NCI-H128 (cell line): Measurements from ENCODE around the gene TMEM91.
A peak's percentile ranks its signal among the peaks of the same experiment; 100 is the strongest.
"Not testable (repeated sequence)": the region's sequence is repeated elsewhere in the genome, so short reads cannot be mapped to it uniquely, and the experiment has no call there.

Source experiments
- DNase-seq: peaks from one replicate; lab custom pipeline; 2025; ENCODE audit not compliant: unreplicated experiment; lab: John Stamatoyannopoulos, UW

TMEM91 gene

DNA sequence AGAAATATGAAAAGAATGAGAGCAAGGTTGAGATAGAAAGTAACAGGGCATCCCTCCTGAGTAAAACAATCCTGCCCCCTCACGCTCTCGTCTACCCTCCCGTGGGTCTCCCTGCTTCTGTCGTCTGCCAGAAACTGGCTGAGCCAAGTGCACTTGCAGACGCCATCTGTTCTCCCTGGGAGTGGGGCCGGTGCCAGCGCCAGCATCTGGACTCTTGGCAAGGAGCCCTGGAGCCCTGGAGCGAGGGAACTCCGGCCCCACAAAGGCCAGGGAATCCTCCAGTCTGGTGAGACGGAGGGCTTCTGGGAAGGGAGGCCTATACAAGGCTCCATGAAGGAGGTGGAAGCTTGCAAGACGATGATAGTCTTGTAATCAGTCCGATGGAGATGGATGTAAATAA is 2.3 kb upstream of the TMEM91 start:
- peak; percentile 86 for DNase-seq

DNA sequence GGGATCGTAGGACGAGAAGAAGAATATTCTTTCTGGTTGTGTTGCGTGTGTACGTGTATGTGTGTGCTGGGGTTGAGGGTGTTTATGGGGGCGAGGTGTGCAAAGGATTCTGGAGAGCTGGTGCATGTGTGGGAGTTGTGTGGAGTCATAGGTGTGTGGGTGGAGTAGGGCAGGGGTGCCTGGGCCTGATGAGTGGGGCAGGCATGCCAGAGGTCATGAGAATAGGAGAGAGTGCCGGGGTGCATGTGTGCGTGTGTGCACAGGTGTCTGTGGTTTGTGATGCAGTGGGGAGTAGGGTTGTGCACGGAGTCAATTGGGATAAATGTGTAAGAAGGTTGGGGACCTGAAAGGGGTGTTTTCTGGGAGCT is 649 bp downstream of the TMEM91 start:
- no peak for DNase-seq

DNA sequence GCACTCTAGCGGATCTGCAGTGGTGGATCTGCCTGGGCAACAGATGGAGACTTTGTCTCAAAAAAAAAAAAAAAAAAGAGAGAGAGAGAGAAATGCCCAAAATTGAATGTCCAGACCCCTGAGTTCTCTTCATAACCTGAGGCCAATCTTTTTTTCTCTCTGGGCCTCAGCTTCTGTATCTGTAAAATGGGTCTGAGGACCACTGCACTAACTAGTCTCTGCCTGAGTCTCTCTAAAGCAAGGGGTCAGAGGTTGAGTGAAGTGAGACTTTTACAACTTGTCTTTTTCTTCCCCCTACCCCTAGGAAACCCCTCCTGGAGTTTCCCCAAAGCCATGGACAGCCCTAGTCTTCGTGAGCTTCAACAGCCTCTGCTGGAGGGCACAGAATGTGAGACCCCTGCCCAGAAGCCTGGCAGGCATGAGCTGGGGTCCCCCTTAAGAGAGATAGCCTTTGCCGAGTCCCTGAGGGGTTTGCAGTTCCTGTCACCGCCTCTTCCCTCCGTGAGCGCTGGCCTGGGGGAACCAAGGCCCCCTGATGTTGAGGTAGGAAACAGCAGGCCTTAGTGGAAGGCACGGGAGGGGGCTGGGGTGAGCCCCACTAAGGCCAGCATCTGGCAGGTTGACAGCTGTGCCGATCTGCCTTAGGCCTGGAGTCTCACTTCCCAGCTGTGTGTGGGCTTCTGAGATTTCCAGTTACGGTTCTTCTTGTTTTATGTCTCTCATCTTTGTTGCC is 1.8 kb downstream of the TMEM91 start:
- no peak for DNase-seq

DNA sequence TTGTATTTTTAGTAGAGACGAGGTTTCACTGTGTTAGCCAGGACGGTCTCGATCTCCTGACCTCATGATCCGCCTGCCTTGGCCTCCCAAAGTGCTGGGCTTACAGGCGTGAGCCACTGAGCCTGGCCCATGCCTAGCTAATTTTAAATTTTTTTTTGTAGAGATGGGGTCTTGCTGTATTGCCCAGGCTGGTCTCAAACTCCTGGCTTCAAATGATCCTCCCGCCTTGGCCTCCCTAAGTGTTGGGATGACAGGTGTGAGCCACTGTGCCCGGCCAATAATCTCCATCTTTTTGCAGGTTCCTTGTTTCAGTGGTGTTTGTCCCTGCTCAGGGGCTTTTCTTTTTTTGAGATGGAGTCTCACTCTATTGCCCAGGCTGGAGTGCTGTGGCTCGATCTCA is 5.2 kb downstream of the TMEM91 start:
- not testable (repeated sequence) for DNase-seq

DNA sequence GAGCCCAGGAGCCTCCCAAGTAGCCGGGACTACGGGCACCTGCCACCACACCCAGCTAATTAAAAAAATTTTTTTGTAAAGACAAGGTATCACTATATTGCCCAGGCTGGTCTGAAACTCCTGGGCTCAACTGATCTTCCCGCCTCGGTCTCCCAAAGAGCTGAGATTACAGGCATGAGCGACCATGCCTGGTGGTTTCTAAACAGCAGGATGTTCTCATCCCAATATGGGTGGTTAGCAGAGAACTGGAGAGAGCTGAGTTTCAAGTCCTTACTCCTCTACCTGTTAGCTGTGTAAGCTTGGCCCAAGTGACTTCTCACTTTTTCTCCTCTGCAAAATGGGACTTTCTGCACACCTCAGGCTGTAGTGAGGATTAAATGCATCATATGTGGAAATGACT is 8.0 kb downstream of the TMEM91 start:
- DNase-seq: no peak

DNA sequence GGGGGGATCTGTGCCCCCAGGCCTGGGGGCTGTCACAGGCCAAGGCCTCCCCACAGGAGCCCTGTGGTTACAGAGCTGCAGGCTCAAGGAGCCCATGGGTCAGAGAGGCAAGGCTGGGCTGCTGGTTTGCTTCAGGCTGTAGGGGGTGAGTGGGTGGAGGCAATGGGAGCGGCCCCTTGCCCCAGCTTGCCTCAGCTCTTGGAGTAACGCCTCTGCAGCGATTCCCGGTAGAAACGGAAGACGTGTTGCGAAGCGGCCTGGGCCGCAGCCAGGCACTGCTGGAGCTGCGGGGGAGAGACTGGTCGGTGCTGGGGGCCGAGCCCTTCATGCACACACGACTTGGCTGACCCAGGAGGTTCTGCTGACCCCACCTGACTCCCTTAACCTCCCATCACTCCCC is 10.1 kb downstream of the TMEM91 start:
- no peak for DNase-seq

DNA sequence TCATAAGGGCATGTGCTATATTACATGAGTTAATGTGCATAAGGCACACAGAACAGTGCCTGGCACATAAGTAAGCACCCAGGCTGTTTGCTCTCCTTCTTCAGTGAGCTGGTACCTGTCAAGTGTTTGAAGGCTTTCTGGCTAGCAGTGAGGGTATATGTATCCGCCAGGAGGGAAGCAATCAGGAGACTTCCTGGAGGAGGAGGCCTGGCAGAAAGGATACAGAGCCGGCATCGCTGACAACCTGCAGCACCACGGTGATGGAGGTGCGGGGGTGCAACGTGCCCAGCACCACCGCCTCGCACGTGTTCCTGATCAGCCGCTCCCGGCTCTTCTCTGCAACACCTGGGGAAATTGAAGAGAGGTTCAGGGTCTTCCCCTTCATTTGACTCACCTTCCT is 15.3 kb downstream of the TMEM91 start:
- DNase-seq: no peak

DNA sequence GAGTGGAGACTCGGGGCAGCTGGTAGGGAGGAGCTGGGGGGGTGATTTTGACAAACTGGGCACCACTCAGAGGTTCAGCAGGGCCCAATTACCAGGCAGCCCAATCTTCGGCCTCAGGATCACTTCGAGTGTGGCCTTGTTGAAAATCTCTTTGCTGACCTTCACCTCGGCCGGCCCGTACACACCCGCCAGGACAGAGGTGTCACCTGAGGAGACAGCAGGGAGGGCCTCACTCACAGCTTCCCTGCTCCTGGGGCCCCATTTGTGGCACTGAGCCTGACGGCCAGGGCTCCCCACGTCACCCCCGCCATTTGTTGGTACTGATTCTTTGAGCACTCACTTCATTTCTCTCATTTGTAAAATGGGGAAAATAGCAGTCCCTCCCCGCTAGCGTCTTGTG is 16.4 kb downstream of the TMEM91 start:
- no peak for DNase-seq

DNA sequence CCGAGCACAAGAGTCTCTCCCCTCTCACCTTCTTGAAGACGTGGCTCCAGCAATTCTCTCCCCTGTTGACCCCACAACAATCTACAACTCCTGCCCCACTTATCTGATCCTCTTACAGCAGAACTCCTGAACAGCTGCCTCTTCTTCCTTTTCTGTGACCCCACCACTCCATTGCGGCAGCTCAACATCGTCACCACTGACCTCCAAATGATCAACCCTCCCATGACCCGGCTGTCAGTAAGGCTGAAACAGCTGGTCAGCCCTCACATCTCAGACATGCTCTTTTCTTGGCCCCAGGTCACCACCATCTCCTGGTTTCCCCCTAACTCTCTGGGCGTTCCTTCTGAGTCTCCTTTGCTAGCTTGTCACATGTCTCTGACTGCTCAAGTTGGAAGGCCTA is 19.0 kb downstream of the TMEM91 start:
- no peak for DNase-seq

DNA sequence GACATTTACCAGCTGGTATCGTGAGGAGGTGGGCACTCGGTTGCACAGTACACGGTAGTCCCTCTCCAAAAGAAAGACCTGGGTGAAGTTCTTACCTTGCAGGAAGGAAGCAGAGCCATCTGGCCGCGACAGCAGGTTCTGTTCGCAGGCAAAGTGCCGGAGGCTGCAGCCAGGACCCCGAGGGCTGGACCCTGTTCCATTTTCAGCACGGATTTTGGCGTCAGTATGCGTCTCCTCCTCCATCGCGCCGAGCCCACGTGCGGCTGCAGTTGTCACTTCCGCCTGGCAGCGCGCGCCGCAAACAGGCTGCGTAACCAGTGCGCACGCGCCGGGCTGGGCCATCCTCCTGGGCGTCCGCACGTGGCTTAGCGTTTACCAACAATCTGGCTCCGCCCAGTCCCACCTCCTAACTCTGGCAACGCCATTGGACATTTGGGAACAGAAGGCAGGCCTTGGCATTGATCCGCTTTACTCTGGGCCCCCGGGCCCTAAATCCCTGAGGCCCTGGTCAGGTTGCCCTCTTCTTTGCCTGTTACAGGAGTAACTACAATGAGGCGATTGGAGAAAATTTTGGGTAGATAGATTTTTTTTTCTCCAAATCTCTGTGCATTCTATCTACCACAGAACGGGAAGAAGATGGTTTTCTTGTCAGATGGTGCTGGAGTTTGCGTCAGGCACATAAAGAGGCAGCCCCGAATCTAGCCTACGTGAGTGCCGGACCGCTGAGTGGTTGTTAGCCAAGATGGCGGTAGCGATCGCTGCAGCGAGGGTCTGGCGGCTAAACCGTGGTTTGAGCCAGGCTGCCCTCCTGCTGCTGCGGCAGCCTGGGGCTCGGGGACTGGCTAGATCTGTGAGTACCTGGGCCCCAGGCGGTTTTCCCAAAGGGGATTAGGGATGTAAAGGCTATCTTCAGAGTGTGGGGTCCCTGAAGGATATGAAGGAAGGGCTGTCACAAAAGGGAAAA is 21.0 kb downstream of the TMEM91 start, which contains the start of the genes BCKDHA and EXOSC5:
BCKDHA (plus strand) TSS at position 733 of the 964 bp plus-strand sequence; CDS start at position 743, 10 bp downstream.
EXOSC5 (minus strand) TSS at position 274 of the 964 bp plus-strand sequence; CDS start at position 243, 31 bp downstream.
- DNase-seq: peak; percentile 99

DNA sequence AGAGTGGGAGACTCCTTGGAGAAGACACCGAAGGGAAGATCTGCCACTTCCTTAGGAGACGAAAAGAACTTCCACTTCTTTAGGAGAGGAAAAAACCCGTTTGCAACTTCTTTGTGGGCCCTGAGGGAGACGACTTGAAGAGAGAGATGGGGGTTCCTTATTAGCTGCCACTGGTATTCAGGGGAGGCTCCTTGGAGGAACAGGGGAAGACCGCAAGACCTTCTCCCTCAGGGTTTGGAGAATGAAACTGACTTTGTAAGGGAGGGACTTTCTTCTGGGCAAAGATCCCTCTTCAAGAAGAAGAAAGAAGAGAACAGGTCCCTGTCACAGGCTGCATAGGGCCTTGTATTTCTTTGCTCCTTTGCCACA is 21.7 kb downstream of the TMEM91 start:
- DNase-seq: no peak

DNA sequence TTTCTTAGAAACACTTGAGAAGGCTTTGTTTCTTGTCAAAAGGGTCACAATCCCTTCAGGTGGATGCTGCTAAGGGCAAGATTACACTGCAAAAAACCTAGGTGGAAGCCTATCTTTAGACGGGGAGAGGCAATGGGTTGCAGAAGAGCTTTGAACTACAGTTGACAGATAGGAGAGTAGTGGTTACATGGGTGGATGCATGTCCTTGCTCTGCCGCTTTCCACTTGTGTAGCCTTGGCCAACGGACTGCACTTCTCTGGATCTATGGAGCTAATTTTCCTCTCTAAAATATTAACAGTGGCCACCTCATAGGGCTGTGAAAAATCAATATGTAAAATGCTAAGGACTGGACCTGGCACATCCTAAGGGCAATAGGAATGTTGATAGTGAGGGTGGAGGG is 22.3 kb downstream of the TMEM91 start:
- DNase-seq: no peak

DNA sequence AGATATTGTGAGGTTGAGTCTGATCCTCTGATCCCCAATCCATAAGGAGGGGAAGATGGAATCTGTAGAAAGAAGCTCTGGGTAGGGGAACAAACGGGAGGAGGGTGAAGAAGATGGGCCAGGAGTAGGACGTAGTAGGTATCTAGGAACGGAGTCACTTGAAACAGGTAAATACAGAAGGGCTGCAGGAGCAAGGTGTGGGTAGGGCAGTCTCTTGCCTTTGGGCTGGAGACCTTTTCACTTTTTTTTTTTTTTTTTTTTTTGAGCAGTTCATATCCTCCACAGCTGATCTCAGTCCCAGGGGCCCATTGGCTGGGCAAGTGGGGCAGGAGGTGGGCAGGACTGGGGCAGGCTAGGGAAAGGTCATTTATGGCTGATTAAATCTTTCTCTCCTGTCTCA is 22.8 kb downstream of the TMEM91 start:
- no peak for DNase-seq

DNA sequence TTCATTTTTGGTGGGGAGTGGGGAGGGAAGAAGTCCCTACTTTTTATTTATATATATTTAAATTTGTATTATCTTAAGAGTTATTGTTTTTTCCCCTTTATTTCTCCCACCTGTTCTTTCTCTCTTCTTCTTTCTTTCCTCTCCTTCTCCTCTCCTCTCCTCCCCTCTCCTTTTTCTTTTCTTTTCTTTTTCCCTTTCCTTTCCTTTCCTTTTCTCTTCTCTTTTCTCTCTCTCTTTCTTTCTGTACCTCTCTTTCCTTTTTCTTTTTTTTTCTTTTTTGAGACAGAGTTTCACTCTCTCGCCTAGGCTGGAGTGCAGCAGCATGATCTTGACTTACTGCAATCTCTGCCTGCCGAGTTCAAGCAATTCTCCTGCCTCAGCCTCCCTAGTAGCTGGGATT is 23.2 kb downstream of the TMEM91 start:
- no peak for DNase-seq

DNA sequence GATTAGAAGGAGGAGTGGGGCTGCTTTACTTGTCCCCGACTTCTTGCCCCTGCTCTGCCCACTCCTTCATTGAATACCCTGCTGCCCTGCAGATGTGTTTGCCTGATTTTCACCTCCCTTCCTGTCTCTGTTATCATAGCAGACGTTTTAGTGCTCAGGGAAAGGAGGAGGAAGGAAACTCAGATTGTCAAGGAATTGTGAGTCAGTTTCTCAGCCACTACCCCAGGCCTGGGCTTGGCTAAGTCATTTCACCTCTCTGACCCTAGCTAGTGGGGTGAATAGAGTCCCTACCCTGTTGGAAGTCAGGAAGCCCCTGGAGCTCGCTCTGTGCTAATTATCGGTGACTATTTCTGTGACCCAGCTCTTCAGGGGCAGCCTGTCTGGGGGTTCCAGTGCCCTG is 25.1 kb downstream of the TMEM91 start:
- no peak for DNase-seq

DNA sequence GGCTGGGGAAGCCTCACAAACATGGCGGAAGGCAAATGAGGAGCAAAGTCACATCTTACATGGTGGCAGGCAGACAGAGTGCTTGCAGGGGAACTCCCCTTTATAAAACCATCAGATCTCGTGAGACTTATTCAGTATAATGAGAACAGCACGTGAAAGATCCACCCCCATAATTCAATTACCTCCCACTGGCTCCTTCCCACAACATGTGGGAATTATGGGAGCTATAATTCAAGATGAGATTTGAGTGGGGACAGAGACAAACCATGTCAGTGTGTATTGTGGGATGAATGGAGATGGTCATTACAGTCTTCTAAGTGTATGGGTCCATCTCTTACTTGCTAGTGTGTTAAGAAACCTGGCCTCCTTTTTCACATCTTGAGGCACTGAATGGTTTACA is 25.7 kb downstream of the TMEM91 start:
- DNase-seq: no peak

DNA sequence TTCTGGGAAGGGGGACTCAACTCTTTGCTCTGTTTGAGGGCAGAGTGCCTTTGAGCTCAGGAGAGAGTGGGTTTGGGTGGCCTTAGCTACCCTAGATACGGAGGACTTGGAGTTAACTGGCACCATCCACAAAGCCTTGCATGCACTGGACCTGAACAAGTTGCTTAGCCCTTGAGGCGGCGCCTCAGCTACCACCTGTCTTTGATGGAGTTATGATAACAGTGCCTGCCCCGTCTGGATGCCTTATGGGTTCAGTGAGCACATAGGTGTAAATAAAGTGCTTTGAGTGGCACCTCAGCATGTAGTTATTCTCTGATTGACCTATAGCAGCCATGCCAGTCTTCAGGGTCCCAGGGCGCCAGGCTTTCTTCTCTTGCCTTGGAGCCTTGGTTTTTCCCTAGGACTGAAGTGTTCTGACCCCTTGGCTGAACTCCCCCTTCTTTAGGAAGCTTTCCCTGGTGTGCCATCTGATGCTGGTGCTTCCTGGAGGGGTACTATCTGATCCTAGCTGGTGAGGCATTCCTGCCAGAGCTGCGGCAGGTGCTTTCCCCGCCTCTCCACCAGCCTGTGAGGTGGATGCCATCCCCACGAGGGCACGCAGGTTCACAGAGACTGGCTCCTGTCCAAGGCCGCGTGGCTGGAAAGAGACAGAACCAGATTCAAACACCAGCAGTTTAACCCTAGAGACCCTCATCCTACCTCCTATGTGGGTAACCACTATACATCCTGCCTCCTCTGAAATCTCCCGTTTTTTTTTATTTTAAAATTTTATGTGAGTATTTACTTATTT is 27.0 kb downstream of the TMEM91 start:
- no peak for DNase-seq

DNA sequence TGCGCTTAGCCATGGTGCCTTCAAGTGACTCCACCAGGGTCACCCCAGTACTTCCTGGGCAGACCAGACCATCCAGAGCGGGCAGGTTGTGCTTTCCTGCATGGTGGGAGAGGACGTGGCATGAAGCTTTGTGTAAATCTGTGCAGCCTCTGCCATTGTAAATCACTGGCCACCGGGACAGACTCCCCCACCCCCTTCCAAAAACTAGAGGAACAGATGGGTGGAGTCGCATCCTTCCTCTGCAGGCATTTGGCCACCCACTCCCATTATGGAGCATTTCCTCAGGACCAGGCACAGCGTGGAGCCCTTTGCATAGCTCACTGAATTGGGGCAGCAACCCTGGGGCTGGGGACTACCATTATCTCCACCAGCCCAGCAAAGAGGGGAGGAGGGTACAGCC is 29.4 kb downstream of the TMEM91 start:
- DNase-seq: no peak

DNA sequence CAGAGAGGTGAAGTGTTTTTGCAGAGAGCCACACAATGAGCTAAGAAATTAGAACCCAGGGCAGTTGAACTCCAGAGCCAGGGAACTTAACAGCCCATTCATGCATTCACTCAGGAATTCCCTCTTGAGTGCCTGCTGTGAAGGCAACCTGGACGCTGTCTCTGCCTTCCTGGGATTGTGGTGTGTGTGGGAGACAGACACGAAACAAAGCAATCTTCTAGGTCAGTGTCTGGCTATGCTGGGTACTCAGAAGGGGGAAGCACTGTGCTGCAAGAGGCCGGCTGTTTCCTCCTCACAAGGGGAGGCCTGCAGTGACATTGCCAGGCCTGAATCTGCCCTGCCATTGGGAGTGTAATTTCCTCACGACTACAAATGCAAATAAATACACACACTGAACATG is 30.9 kb downstream of the TMEM91 start:
- no peak for DNase-seq

DNA sequence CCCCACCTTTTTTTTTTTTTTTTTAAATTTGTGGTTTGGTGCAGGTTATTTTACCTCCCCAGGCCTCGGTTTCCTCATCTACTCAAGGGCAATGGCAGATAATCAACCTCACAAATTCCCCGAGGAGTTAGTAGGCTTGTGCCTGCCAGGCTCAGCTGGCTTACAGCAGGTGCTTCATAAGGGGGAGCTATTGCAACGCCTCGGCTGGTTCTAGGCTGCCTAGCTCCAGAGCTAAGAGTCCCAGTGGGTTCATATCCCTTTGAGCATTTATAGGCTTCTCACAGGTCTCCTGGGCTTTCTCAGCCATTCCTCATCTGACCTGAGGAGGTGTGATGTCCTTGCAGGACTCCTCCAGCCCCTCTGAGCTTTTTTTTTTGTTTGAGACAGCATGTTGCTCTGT is 31.9 kb downstream of the TMEM91 start:
- DNase-seq: no peak

DNA sequence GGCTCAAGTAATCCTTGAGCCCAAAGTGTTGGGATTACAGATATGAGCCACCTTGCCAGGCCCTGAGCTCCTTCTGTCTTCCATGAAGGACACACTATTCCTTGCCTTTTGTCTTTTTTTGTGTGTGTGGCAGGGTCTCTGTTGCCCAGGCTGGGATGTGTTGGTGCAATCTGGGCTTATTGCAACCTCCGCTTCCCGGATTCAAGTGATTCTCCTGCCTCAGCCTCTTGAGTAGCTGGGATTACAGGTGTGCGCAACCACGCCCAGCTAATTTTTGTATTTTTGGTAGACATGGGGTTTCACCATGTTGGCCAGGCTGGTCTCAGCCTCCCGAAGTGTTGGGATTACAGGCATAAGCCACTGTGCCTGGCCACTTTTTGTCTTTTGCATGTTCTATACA is 32.5 kb downstream of the TMEM91 start:
- DNase-seq: not testable (repeated sequence)
